ENCODE results near the gene PHF13.
"Not testable (repeated sequence)": the region's sequence is repeated elsewhere in the genome, so short reads cannot be mapped to it uniquely, and the experiment has no call there.

The PHF13 gene

GRCh38 chr1:6632588-6633514 is 19.3 kb downstream of the PHF13 start:
- DNase-seq: no peak

- peak; percentile 59 for DNase-seq
Measured at GRCh38 chr1:6634371-6635052, 21.0 kb downstream of the PHF13 start.

- DNase-seq: no peak
Measured at GRCh38 chr1:6635161-6635909, 21.8 kb downstream of the PHF13 start.

- DNase-seq: no peak
Measured at GRCh38 chr1:6635910-6636760, 22.6 kb downstream of the PHF13 start.

- not testable (repeated sequence) for DNase-seq
Measured at GRCh38 chr1:6636778-6637177, 23.2 kb downstream of the PHF13 start.

- DNase-seq: no peak
Measured at GRCh38 chr1:6637770-6638169, 24.2 kb downstream of the PHF13 start.

GRCh38 chr1:6638226-6638625 is 24.7 kb downstream of the PHF13 start:
- DNase-seq: no peak

- not testable (repeated sequence) for DNase-seq
Measured at GRCh38 chr1:6640867-6641266, 27.3 kb downstream of the PHF13 start.

- DNase-seq: no peak
Measured at GRCh38 chr1:6645018-6645417, 31.5 kb downstream of the PHF13 start.

- DNase-seq: peak; percentile 26
Measured at GRCh38 chr1:6646499-6647148, 33.1 kb downstream of the PHF13 start.

GRCh38 chr1:6648556-6648955 is 35.0 kb downstream of the PHF13 start:
- no peak for DNase-seq

- no peak for DNase-seq
Measured at GRCh38 chr1:6651909-6652308, 38.4 kb downstream of the PHF13 start.

GRCh38 chr1:6652986-6653385 is 39.5 kb downstream of the PHF13 start:
- DNase-seq: no peak

- no peak for DNase-seq
Measured at GRCh38 chr1:6653436-6654290, 40.1 kb downstream of the PHF13 start.

GRCh38 chr1:6657138-6657537 is 43.6 kb downstream of the PHF13 start:
- no peak for DNase-seq

GRCh38 chr1:6658359-6659060 is 45.0 kb downstream of the PHF13 start:
- DNase-seq: no peak

- no peak for DNase-seq
Measured at GRCh38 chr1:6660415-6661049, 47.0 kb downstream of the PHF13 start.

- DNase-seq: not testable (repeated sequence)
Measured at GRCh38 chr1:6662468-6662867, 48.9 kb downstream of the PHF13 start.

- no peak for DNase-seq
Measured at GRCh38 chr1:6666696-6667095, 53.2 kb downstream of the PHF13 start.

GRCh38 chr1:6667139-6667538 is 53.6 kb downstream of the PHF13 start:
- no peak for DNase-seq

All from activated CD4-positive, alpha-beta T cell treated with anti-CD3 and anti-CD28 coated beads for 48 hours (primary cell).